VCaP (cell line): Measurements from ENCODE around the gene HRG.
"Not testable (repeated sequence)": the region's sequence is repeated elsewhere in the genome, so short reads cannot be mapped to it uniquely, and the experiment has no call there.

ENCODE experiments used
- H3K27ac ChIP-seq: fragments of 450-650 bp; 2 replicates; pipeline ENCODE4 v1.5.1; 2017
- TF ChIP-seq, protein P1 (sequence below): fragments of 450-650 bp; conservative IDR thresholded peaks from 2 replicates; pipeline ENCODE4 v1.5.1; 2017; ENCODE audit warnings: mild to moderate bottlenecking, moderate library complexity

The HRG gene

DNA sequence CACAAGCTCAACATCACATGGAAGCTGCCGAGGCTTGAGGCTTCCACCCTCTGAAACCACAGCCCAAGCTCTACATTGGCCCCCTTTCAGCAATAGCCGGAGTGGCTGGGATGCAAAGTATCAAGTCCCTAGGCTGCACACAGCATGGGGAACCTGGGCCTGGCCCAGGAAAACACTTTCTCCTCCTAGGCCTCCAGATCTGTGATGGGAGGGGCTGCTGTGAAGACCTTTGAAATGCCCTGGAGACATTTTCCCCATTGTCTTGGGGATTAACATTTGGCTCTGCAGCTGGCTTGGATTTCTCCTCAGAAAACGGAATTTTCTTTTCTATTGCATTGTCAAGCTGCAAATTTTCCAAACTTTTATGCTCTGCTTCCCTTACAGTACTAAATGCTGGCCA, 18.2 kb downstream of the HRG start:
- no peak overlapping the region for H3K27ac ChIP-seq
- TF ChIP-seq, protein P1, sequence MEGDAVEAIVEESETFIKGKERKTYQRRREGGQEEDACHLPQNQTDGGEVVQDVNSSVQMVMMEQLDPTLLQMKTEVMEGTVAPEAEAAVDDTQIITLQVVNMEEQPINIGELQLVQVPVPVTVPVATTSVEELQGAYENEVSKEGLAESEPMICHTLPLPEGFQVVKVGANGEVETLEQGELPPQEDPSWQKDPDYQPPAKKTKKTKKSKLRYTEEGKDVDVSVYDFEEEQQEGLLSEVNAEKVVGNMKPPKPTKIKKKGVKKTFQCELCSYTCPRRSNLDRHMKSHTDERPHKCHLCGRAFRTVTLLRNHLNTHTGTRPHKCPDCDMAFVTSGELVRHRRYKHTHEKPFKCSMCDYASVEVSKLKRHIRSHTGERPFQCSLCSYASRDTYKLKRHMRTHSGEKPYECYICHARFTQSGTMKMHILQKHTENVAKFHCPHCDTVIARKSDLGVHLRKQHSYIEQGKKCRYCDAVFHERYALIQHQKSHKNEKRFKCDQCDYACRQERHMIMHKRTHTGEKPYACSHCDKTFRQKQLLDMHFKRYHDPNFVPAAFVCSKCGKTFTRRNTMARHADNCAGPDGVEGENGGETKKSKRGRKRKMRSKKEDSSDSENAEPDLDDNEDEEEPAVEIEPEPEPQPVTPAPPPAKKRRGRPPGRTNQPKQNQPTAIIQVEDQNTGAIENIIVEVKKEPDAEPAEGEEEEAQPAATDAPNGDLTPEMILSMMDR = no peak

DNA sequence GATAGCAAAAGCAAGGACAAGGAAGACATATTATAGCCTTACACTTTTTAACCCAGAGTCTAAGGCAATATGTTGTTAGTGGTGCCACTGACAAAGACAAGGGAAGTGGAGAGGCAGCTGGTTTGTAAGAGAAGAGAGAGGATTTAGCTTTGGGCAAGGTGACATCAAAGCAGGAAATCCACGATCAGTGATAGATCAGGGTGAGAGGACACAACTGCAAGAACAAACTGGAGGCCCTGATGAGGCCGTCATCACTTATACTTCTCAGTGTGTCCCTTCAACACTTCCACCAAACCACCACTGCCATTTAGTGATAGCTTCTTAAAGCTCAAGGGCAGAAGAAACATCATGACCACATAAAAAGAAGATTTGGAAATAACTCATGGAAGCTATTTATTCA, 20.7 kb downstream of the HRG start:
- not testable (repeated sequence) for H3K27ac ChIP-seq

DNA sequence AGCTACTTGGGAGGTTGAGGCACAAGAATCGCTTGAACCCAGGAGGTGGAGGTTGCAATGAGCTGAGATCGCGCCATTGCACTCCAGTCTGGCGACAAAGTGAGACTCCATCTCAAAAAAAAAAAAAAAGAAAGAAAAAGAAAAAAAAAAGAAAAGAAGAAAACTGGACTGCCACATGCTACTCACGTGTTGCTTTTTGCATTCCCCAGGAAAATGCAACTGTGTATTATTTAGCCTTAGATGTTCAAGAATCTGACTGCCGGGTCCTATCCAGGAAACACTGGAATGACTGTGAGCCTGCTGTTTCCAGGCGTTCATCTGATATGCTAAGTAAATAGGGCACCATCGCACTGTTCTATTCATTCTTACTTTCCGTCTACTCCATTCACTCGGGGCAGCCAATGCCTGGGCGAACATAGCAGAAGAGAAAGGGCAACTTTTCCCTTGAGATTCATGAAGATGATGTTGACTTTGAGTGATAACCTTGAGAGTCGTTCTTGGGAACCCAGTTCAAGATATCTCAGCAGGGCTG, 21.4 kb downstream of the HRG start:
- no peak overlapping the region for H3K27ac ChIP-seq
- TF ChIP-seq, protein P1 = no peak

DNA sequence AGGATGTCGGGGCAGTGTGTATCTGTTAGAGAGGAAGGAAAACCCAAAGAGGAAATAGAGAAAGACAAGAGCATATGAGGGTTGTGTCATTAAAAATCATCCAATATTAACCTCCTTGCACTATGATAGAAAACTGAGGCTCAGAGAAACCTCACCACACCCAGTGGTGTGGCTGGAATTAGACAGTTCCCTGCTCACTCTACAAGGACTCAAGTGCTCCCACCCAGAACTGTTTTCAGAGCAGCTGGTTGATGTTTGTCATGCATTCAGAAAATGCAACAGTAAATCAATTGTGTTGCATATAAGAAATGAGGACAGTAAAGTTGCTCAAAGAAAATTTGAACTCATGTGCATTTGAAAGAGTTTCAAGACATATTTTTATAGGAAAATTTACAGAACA, 24.5 kb downstream of the HRG start:
- H3K27ac ChIP-seq = not testable (repeated sequence)

DNA sequence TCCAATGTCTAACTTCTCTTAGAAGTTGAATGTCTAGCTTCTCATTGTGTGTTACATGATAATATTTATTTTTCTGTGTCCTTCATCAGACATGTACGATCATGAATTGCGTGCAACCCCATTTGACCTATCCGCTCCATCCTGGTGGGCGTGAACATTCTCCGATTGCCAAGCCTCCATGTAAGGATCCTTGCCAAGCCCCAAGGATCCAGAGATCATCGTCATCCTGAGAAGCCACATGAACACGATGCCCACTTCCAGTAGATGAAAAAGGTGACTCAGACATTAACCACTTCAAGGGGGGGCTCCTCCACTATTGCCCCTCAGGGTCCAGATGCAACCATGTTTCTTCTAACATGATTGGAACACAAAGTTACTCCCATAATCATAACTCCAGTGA, 25.9 kb downstream of the HRG start:
- no peak overlapping the region for H3K27ac ChIP-seq
- TF ChIP-seq, protein P1 = no peak

DNA sequence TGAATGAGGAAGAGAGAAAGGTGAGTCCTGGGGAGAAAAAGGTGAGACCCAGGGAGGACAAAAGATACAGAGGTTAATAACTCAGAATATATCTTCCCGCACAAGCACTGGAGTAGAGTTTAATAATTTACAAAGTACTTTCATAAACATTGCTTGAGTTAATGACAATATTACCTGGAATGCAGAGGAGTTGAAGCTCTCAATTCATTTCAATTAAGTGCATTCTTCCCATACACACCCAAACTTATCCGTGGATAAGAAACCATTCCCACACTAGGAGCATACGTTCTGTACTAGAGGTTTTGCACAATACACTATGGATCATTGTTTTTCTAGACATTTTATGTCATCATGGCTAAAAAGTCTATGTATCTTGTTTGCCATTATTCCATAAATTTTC, 28.0 kb downstream of the HRG start:
- H3K27ac ChIP-seq = no peak overlapping the region
- TF ChIP-seq, protein P1 = no peak

DNA sequence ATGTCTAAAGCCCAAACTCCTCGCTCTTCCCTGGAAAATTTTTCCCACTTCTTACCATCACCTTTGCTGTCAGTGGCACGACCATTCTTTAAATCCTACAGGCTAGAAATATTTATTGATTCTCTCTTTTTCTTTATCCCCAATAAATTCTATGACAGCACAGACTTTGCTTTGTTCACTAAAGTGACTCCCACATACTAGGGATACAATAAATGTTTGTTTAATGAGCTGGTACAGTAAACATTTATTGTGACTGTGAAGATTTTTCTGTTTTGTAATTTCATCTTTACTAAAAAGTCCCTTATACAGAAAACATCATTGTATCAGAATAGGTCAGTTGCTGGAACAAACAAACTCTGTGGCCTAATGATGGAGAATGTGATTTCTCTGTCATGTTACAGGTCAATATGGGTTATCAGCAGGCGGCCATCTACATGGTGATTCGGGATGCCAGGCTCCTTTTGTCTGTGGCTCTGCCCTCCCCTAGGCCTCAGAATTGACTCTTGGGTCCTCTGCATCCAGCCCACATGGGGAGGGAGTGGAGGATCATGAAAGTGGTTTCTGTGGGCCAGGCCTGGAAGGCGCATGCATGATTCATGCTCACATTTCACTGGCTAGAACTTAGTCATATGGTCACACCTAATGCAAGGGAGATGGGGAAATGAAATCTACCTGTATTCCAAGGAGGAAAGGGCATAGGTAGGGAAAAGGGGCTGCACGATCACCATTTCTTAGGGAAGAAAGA, 28.6 kb downstream of the HRG start:
- TF ChIP-seq, protein P1 = no peak
- H3K27ac ChIP-seq = no peak overlapping the region

DNA sequence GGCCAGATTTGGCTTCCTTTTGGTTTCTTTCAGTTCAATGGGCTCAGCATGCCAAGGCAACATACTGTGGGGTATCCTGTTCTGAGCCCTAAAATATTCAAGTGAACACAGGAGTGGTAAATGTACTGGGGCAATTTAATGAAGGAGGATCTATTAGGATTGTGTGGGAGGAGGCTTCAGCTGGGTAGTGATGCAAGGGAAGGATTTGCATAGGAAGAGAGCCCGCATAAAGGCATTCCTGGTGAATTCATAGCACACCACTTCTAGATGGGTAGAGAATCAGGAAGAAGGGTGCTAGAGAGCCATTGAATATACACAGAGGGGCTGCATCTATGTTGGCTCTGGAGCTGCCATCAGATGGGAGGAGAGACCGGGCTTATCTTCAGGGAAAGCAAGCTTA, 30.7 kb downstream of the HRG start:
- H3K27ac ChIP-seq = no peak overlapping the region
- TF ChIP-seq, protein P1 = no peak

DNA sequence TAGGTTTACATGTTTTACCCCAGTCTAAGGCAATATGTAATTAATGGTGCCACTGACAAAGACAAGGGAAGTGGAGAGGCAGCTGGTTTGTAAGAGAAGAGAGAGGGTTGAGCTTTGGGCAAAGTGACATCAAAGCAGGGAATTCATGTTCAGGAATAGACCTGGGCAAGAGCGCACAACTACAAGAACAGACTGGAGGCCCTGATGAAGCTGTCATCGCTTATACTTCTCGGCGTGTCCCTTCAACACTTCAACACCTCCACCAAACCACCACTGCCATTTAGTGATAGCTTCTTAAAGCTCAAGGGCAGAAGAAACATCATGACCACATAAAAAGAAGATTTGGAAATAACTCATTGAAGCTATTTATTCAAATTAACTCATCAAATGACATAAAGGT, 31.7 kb downstream of the HRG start:
- TF ChIP-seq, protein P1 = no peak
- no peak overlapping the region for H3K27ac ChIP-seq
